IMR-90 (cell line): ENCODE data around the gene MINK1. TPM values are rescaled to one million over a fixed set of nuclear protein-coding genes. Genes with fewer than 3 reads are reported as not detected.

Source experiments
- ATAC-seq: fragments of 200-7000 bp; cut with Tn5 transposase; 2 replicates; pipeline ENCODE4 v1.9.1; 2020; ENCODE audit warnings: low read depth, mild to moderate bottlenecking, moderate library complexity
- Bru-seq: library from RNA; stranded (reverse); fragments of 400-500 nt; gene quantifications from one replicate; lab custom pipeline; 2021; lab: Mats Ljungman, UMichigan
- BruChase-seq, 2 experiments: library from RNA; stranded (reverse); fragments of 400-500 nt; gene quantifications; one replicate each; lab custom pipeline; 2021; lab: Mats Ljungman, UMichigan
- BruUV-seq: library from RNA; stranded (reverse); fragments of 400-500 nt; replicated peaks from 2 replicates; lab custom pipeline; 2021; lab: Mats Ljungman, UMichigan
- CTCF ChIA-PET: fragments of 300-600 bp; formaldehyde crosslinking; extraction: SDS; loops from one replicate; lab custom pipeline; 2021; ENCODE audit warnings: antibody characterized with exemption; lab: Yijun Ruan, JAX
- POLR2A ChIA-PET: fragments of 300-600 bp; sonication (Branson Sonifier 250); formaldehyde crosslinking; loops from one replicate; lab custom pipeline; 2022; ENCODE audit warnings: antibody characterized with exemption; ENCODE audit not compliant: unreplicated experiment; lab: Charles Lee
- DNase-seq: peaks from one replicate; pipeline ENCODE4 v3.0.0; 2013
- H2AFZ ChIP-seq: replicated peaks from 2 replicates; pipeline ENCODE3; 2013; ENCODE audit warnings: low read length, mild to moderate bottlenecking; ENCODE audit not compliant: poor library complexity
- H2AK5ac ChIP-seq: 2 replicates; pipeline ENCODE4 v1.6.1; 2013; ENCODE audit warnings: low read depth, low read length, inconsistent platforms
- H2AK9ac ChIP-seq: replicated peaks from 2 replicates; pipeline ENCODE3; 2013; ENCODE audit warnings: mild to moderate bottlenecking, low read depth, low read length, moderate library complexity; ENCODE audit not compliant: poor library complexity
- H2BK120ac ChIP-seq: 2 replicates; pipeline ENCODE4 v1.6.1; 2013; ENCODE audit warnings: low read depth, low read length, inconsistent platforms
- H2BK15ac ChIP-seq: 3 replicates; pipeline ENCODE4 v1.6.1; 2013; ENCODE audit warnings: low read depth, low read length, inconsistent platforms
- H2BK20ac ChIP-seq: 2 replicates; pipeline ENCODE4 v1.6.1; 2013; ENCODE audit warnings: low read depth, mild to moderate bottlenecking, inconsistent platforms, low read length, moderate library complexity
- H2BK5ac ChIP-seq: 2 replicates; pipeline ENCODE4 v1.6.1; 2013; ENCODE audit warnings: mild to moderate bottlenecking, low read depth, low read length, inconsistent platforms; ENCODE audit not compliant: poor library complexity, severe bottlenecking
- H3K14ac ChIP-seq: replicated peaks from 2 replicates; pipeline ENCODE4 v1.6.1; 2013; ENCODE audit warnings: low read depth, low read length, inconsistent platforms
- H3K18ac ChIP-seq: 2 replicates; pipeline ENCODE4 v1.6.1; 2013; ENCODE audit warnings: low read depth, low read length, control low read depth
- H3K23ac ChIP-seq: 2 replicates; pipeline ENCODE4 v1.6.1; 2013; ENCODE audit warnings: low read depth, low read length, inconsistent platforms
- H3K27ac ChIP-seq: 2 replicates; pipeline ENCODE4 v1.5.1; 2013; ENCODE audit warnings: mild to moderate bottlenecking, control low read depth, low read length; ENCODE audit not compliant: insufficient read depth
- H3K27me3 ChIP-seq: 2 replicates; pipeline ENCODE4 v1.6.1; 2013; ENCODE audit warnings: low read length; ENCODE audit not compliant: control insufficient read depth, insufficient read depth
- H3K36me3 ChIP-seq: 2 replicates; pipeline ENCODE4 v1.6.1; 2013; ENCODE audit warnings: low read length, mixed read lengths; ENCODE audit not compliant: control insufficient read depth, insufficient read depth
- H3K4ac ChIP-seq: 2 replicates; pipeline ENCODE4 v1.6.1; 2013; ENCODE audit warnings: low read depth, low read length, inconsistent platforms
- H3K4me1 ChIP-seq: 2 replicates; pipeline ENCODE4 v1.6.1; 2013; ENCODE audit warnings: low read length, mixed read lengths; ENCODE audit not compliant: control insufficient read depth, insufficient read depth
- H3K4me2 ChIP-seq: 2 replicates; pipeline ENCODE4 v1.6.1; 2013; ENCODE audit warnings: low read depth, mild to moderate bottlenecking, control low read depth, low read length, moderate library complexity
- H3K4me3 ChIP-seq: 2 replicates; pipeline ENCODE4 v1.5.1; 2013; ENCODE audit warnings: low read depth, mild to moderate bottlenecking, control low read depth, low read length, moderate library complexity; ENCODE audit not compliant: insufficient read depth
- H3K56ac ChIP-seq: 2 replicates; pipeline ENCODE4 v1.6.1; 2013; ENCODE audit warnings: low read length, inconsistent platforms; ENCODE audit not compliant: insufficient read depth; ENCODE audit errors: extremely low read depth
- H3K79me1 ChIP-seq, 2 experiments: 2 replicates each; pipeline ENCODE4 v1.6.1; 2013; ENCODE audit warnings: low read length in 2 of 2, inconsistent platforms in 1 of 2, low read depth in 1 of 2
- H3K9ac ChIP-seq: 2 replicates; pipeline ENCODE4 v1.6.1; 2013; ENCODE audit warnings: low read depth, low read length, control low read depth
- H3K9me1 ChIP-seq: 2 replicates; pipeline ENCODE4 v1.6.1; 2013; ENCODE audit warnings: low read length, inconsistent platforms; ENCODE audit not compliant: insufficient read depth
- H3K9me3 ChIP-seq: 2 replicates; pipeline ENCODE4 v1.6.1; 2013; ENCODE audit warnings: low read length; ENCODE audit not compliant: control insufficient read depth, insufficient read depth
- H4K20me1 ChIP-seq: 2 replicates; pipeline ENCODE4 v1.6.1; 2013; ENCODE audit warnings: low read length, inconsistent platforms; ENCODE audit not compliant: insufficient read depth
- H4K5ac ChIP-seq: 2 replicates; pipeline ENCODE4 v1.6.1; 2013; ENCODE audit warnings: mild to moderate bottlenecking, low read depth, low read length, control low read depth
- H4K8ac ChIP-seq, 2 experiments: 2 replicates each; pipeline ENCODE4 v1.6.1; 2013; ENCODE audit warnings: low read depth in 2 of 2, low read length in 2 of 2, control low read depth in 1 of 2, inconsistent platforms in 1 of 2
- H4K91ac ChIP-seq: 2 replicates; pipeline ENCODE4 v1.6.1; 2013; ENCODE audit warnings: low read depth, low read length, inconsistent platforms; ENCODE audit not compliant: insufficient read depth
- BHLHE40 ChIP-seq: fragments of 150-350 bp; IDR thresholded peaks from 2 replicates; pipeline ENCODE4 v1.6.1; 2016; ENCODE audit warnings: mild to moderate bottlenecking, low read depth, low read length
- CTCF ChIP-seq: conservative IDR thresholded peaks from 2 replicates; pipeline ENCODE4 v1.5.1; 2012; ENCODE audit warnings: mild to moderate bottlenecking, low read depth, low read length, improper control_type of control experiment
- ELK1 ChIP-seq: fragments of 150-350 bp; IDR thresholded peaks from 2 replicates; pipeline ENCODE4 v1.6.1; 2016; ENCODE audit warnings: low read depth, mild to moderate bottlenecking, low read length, moderate library complexity, borderline replicate concordance
- MAZ ChIP-seq: IDR thresholded peaks from 2 replicates; pipeline ENCODE4 v1.6.1; 2012; ENCODE audit warnings: low read depth, mild to moderate bottlenecking, low read length, improper control_type of control experiment, moderate library complexity, borderline replicate concordance
- USF2 ChIP-seq: fragments of 150-350 bp; IDR thresholded peaks from 2 replicates; pipeline ENCODE4 v1.6.1; 2017; ENCODE audit warnings: mild to moderate bottlenecking, antibody characterized with exemption, low read length, low read depth
- WGBS, 2 experiments: methylation state at CpG; one replicate each; pipeline versions ENCODE4 v1.1.5 to v1.1.7; 2013; ENCODE audit warnings: missing lambda C conversion rate in 2 of 2; ENCODE audit not compliant: insufficient read length in 1 of 2; ENCODE audit errors: extremely low coverage in 2 of 2; 5-methylcytosine and 5-hydroxymethylcytosine counted together
- dilution Hi-C: fragments of 300-500 bp; cut with HindIII; formaldehyde crosslinking; loops from one replicate; pipeline ENCODE4 v1.14.3; 2018; ENCODE audit warnings: low sequenced_read_pairs; ENCODE audit not compliant: unreplicated experiment
- in situ Hi-C: fragments of 300-500 bp; cut with MboI; formaldehyde crosslinking; loops from 3 replicates; pipeline ENCODE4 v1.14.3; 2019; ENCODE audit warnings: low sequenced_read_pairs, inconsistent platforms, mixed read lengths
- intact Hi-C: fragments of 100-400 bp; cut with micrococcal nuclease; formaldehyde crosslinking; loops from 2 replicates; pipeline ENCODE4 v1.10.0; 2022
- long read RNA-seq: library from polyadenylated mRNA; unstranded; transcript quantifications from one replicate; pipeline ENCODE4 v2.0.0, GENCODE V29; 2021; ENCODE audit not compliant: unreplicated experiment
- polyA plus RNA-seq, 3 experiments: library from polyadenylated mRNA; depleted of rRNA; stranded (reverse); fragments of >200 nt; gene quantifications; 2 replicates each; pipeline ENCODE4 v1.2.3, GENCODE V29; 2012; ENCODE audit warnings: low replicate concordance in 1 of 3
- total RNA-seq: library from RNA; depleted of rRNA; stranded (reverse); fragments of >200 nt; gene quantifications from 2 replicates; pipeline ENCODE4 v1.2.3, GENCODE V29; 2012; rRNA removed

The MINK1 gene
- total RNA-seq (12.2 and 12.8 TPM in 2 replicates), polyA plus RNA-seq (2012; rRNA removed) (40.9 and 41.3 TPM in 2 replicates), Bru-seq, nascent RNA (percentile 76 among the genes with signal in this experiment), BruChase-seq, experiment 1, labeled RNA remaining after a 6-hour chase (percentile 88 among the genes with signal in this experiment), BruChase-seq, experiment 2, labeled RNA remaining after a 2-hour chase (percentile 77 among the genes with signal in this experiment)
- 32.0 and 34.9 TPM in 2 replicates for polyA plus RNA-seq (2012; cell fraction: cytosol; rRNA removed)
- polyA plus RNA-seq (2012; cell fraction: nucleus; rRNA removed; ENCODE audit: low replicate concordance): 214 and 296 TPM in 2 replicates
- long read RNA-seq, partial matches to known transcripts: 7 of 17 reads
- long read RNA-seq, other reads (novel, unspliced or antisense): 10 of 17 reads

- ATAC-seq (peak; percentile 96), DNase-seq (peak; percentile 92)
- H3K36me3 ChIP-seq: peaks cover 4% of the 10 kb centered on the region; the same call in 1 of the 2 replicates
- intact Hi-C loops (no loop called here), dilution Hi-C loops (no loop called here), in situ Hi-C loops (no loop called here)
- TF ChIP-seq CTCF: no peak
- peak; percentile 96 for TF ChIP-seq MAZ
- no peak for TF ChIP-seq ELK1
- TF ChIP-seq BHLHE40: peak; percentile 81
- no peak; the same call in 1 of the 2 replicates for TF ChIP-seq USF2
- peak within 1 kb of the TSS; percentile 80; the same call in 1 of the 2 replicates for H3K56ac ChIP-seq
- 0% methylated on average over 38 of the region's 91 CpGs; no CpG with 5 or more reads in 1 of the 2 experiments for WGBS, 2 experiments
- H4K91ac ChIP-seq: peak within 1 kb of the TSS; percentile 88
- peak within 1 kb of the TSS; percentile 48 for H2BK120ac ChIP-seq
- peak within 1 kb of the TSS; percentile 48 for H3K18ac ChIP-seq
- BruUV-seq: no TSS peak
- peak within 1 kb of the TSS; percentile 81 for H3K27ac ChIP-seq
- H3K14ac ChIP-seq: peak within 1 kb of the TSS; percentile 94
- peak within 1 kb of the TSS; percentile 77 for H2BK5ac ChIP-seq
- H3K23ac ChIP-seq: peak within 1 kb of the TSS; percentile 97
- H3K4me3 ChIP-seq: peak within 1 kb of the TSS; percentile 77
- H3K4me2 ChIP-seq: peak within 1 kb of the TSS; percentile 93
- H3K4me1 ChIP-seq: peaks cover 6% of the 10 kb centered on the region; the same call in 1 of the 2 replicates
- peak within 1 kb of the TSS; percentile 69 for H3K9ac ChIP-seq
- H3K79me1 ChIP-seq: peaks cover 19 to 48% of the 10 kb centered on the region in 2 experiments; a peak in 3 of 4 replicates
- peaks cover 23% of the 10 kb centered on the region for H3K9me1 ChIP-seq
- H2BK20ac ChIP-seq: peak within 1 kb of the TSS; percentile 85; the same call in 1 of the 2 replicates
- H2BK15ac ChIP-seq: peak within 1 kb of the TSS; percentile 93; the same call in 2 of the 3 replicates
- H4K20me1 ChIP-seq: peaks cover 35% of the 10 kb centered on the region
- H2AK5ac ChIP-seq: peak within 1 kb of the TSS; percentile 97
- H4K5ac ChIP-seq: peak within 1 kb of the TSS; percentile 54
- H3K4ac ChIP-seq: peak within 1 kb of the TSS; percentile 95
- no peaks in the 10 kb centered on the region for H3K9me3 ChIP-seq
- H3K27me3 ChIP-seq: no peaks in the 10 kb centered on the region
- ChIA-PET POLR2A (no interaction called here), CTCF (no interaction called here)
- peak within 1 kb of the TSS; percentile 95 for H2AFZ ChIP-seq
- H2AK9ac ChIP-seq: peak within 1 kb of the TSS; percentile 99
- H4K8ac ChIP-seq: peak within 1 kb of the TSS; percentile 82 to 91
These were observed at the start of gene MINK1 for GRCh38 chr17:4833178-4833940. Gene MINK1 (plus strand): TSS chr17:4833340. CDS start chr17:4833584, 244 bp downstream.
